HG03571 (cell line): ENCODE results near the gene ACY1.

Experiments
- ATAC-seq: cut with Tn5 transposase; IDR thresholded peaks from one replicate; pipeline ENCODE4 v1.9.1; 2021; ENCODE audit not compliant: unreplicated experiment

ACY1 gene

GRCh38 chr3:51982838-51983577 lies at the start of gene ACY1:
TSS of gene ACY1 (plus strand) at chr3:51983535. CDS start at chr3:51984065, 530 bp downstream.
- peak; percentile 67 for ATAC-seq

DNA sequence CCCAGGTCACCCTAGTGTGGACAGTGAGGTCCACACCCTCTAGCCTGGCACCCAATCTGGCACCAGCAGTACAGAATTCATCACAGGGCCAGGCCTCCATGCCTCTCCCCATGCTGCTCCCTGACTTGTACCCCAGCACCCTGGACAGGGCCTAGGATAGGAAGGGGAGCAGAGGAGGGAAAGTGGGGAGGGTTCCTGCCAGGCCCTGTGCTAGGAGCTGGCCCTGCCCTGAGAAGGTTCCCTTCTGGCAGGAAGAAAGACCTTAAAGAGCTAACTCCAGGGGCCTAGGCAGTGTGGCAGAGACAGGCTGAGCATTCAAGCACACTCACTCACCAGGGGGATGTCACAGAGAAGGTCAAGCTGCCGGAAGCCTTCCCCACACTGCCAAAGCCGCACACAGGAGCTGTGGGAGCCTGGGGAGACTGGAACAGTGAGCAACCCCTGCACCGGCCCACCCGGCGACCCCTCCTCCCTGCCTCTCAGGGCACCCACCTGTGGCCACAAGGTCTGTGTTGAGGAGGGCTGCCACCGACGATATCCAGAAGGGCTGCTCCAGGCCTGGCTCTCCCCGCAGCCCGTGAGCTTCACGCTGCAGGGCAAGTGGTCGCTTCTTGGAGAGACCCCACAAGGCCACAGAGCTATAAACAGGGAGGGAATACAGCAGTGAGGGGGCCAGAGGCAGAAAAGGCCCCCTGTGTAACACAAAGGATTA lies 49.0 kb upstream of the ACY1 start:
- no peak for ATAC-seq

GRCh38 chr3:51934991-51935885 lies 48.1 kb upstream of the ACY1 start:
- no peak for ATAC-seq

DNA sequence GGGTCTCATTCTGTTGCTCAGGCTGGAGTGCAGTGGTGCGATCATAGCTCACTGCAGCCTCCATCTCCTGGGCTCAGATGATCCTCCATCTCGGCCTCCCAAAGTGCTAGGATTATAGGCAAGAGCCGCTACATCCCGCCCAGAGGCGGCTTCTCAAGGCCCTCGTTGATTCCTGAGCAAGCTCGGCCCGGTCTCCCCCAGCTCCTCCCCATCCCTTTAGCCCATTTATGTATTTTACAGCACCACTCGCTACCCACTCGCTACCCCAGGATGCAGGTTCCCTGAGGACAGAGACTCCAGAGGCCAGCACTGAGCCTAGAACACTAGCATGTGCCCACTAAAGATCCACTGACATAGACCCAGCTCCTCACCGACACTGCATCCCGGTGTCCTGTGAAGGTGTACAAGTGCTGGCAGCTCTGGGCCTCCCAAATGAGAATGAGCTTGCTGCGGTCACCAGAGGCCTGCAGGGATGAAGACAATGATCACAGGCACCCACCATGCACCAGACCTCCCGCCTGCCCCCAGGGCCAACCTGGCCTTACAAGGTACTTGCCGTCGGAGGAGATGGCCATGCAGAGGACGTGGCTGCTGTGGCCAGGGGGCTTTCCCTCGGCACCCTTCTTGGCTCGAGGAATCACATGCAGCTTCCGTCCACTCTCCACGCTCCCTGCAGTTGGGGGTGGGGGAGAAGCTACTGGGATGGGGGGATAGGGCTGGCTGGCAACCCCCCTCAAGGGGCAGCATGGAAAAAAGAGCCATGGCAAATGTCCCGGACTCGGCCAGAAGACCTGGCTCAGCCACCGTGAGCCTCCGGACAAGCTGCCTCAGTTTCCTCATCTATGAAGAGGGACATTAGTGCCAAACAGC lies 47.2 kb upstream of the ACY1 start:
- no peak for ATAC-seq

- ATAC-seq: no peak
Measured at GRCh38 chr3:51937014-51937413, 46.3 kb upstream of the ACY1 start.

- ATAC-seq: no peak
Measured at GRCh38 chr3:51937611-51938450, 45.5 kb upstream of the ACY1 start.

GRCh38 chr3:51938780-51939425 lies 44.4 kb upstream of the ACY1 start:
- ATAC-seq: no peak

DNA sequence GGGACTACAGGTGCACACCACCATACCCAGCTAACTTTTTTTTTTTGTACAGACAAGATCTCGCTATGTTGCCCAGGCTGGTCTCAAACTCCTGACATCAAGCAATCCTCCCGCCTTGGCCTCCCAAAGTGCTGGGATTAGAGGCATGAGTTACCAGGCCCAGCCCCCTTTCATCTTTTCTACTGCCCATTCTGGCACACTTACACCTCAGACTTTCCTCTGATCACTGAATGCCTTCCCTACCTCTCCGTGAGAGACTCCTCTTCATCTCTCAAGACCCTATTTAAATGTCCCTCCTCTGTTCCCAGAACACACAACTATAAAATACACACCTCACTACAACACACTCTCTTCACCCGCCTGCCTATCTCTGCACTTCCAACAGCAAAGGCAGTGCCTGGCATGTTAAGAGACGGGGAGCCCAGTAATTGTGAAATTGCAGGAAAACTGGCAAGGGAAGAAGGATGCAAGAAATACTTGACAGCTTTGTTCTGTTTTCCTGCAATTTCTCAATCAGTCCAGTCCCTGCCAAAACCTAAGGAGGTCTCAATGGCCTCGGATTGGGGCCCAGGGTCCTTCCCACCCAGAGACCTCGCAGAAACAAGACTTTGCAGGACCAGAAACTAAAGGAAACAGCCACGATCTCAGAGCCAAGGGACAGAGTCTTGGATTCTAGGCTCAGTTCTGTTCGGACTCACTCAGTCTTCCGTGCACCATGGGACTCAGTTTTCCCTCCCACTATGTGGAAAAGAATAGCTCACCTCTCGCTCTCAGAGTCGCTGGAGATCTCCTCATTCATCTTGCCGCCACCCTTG lies 42.5 kb upstream of the ACY1 start:
- ATAC-seq: no peak

DNA sequence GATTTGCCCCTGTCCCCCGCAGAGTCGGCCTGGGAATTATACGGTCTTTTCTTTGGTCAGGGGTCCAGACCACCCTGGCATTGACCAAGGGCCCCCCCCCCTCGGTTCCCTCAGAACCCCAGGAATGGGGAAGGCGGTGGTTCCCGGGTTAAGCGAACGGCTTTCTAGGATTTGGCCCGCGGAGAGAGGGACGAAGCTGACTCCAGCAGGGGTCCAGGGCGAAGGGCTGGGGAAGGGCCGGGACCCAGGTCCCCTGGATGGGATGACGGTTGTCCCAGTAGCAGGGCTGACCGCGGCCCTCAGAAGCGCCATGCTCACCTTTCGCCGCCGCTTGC lies 41.9 kb upstream of the ACY1 start:
- no peak for ATAC-seq

- peak; percentile 93 for ATAC-seq
Measured at GRCh38 chr3:51941798-51942602, 41.3 kb upstream of the ACY1 start, which contains the start of the genes PARP3 and RRP9. TSS of gene PARP3 (plus strand) at chr3:51942363. CDS start at chr3:51943356, 993 bp downstream. TSS of gene RRP9 (minus strand) at chr3:51941904. CDS start at chr3:51941867, 37 bp downstream.

DNA sequence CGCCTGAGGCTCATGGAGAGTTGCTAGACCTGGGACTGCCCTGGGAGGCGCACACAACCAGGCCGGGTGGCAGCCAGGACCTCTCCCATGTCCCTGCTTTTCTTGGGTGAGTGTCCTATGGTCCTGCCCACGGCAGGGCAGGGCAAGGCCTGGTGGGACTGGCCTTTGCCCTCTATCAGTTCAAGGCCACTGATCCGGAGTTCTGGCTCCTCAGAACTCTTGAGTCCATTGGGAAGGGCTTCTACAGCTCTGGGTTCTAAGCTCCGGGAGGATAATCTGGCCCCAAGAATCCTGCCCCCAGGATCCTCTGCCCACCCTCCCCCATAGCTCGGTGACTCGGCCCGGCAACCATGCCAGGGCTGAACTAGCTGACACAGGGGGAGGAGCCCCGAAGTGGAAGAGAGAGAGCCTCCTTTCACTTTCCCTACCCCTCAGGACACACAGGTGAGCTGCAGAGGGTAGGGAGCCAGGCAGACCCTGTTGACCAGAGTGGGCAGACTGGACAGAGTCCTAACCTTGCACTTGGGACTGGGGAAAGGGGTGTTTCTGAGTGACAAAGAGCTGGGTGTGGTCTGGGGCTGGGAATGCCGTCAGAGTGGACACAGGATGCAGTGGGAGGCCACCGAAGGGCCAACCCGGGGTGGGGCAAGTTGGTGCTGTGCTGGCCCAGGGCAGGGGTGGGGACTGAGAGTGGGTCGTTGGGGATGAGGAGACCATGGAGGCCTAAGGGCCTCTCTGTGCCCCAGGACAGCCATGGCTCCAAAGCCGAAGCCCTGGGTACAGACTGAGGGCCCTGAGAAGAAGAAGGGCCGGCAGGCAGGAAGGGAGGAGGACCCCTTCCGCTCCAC lies 40.5 kb upstream of the ACY1 start:
- peak; percentile 20 for ATAC-seq

- ATAC-seq: no peak
Measured at GRCh38 chr3:51943451-51944391, 39.6 kb upstream of the ACY1 start.

DNA sequence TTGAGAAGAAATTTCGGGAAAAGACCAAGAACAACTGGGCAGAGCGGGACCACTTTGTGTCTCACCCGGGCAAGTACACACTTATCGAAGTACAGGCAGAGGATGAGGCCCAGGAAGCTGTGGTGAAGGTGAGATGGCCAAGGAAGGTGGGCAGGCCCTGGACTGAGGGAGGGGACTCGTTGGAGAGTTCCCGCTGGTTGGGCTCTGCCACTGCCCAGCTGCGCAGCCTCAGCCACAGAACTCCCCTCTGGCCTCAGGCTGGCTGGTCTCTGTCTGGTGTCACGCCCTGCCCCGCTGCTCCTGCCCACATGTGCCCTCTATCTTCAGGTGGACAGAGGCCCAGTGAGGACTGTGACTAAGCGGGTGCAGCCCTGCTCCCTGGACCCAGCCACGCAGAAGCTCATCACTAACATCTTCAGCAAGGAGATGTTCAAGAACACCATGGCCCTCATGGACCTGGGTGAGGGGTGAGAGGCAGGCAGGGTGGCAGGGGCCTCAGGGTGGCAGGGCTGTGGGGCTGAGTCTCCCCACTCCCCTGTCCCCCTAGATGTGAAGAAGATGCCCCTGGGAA lies 38.8 kb upstream of the ACY1 start:
- ATAC-seq: no peak

DNA sequence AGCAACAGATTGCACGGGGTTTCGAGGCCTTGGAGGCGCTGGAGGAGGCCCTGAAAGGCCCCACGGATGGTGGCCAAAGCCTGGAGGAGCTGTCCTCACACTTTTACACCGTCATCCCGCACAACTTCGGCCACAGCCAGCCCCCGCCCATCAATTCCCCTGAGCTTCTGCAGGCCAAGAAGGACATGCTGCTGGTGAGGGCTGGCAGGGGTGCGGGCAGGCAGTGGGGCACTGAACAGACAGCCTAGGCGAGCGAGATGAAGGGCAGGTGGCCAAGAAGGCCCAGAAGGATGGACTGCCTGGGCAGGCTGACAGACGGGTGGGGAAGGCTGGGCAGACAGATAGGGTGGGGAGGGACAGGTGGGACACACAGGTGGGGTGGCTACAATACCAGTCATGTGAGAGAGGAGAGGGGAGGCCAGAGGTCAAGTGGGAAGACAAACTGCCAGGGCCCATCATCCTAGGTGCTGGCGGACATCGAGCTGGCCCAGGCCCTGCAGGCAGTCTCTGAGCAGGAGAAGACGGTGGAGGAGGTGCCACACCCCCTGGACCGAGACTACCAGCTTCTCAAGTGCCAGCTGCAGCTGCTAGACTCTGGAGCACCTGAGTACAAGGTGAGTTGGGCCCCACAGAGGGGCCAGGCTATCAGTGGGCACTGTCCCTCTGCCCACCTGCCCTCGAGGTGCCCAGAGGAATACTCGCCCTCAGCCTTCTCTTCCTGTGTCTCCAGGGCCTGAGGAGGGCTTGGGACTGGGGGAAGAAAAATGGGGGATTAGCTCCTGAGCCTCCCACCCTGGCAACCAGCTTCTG lies 38.1 kb upstream of the ACY1 start:
- ATAC-seq: no peak
